SK-N-SH treated with all-trans-retinoic acid at 6 μM for 48 hours (cell line): ENCODE data around the gene PPP1R14B.

ENCODE experiments used
- ATAC-seq: fragments of 200-7000 bp; cut with Tn5 transposase; 3 replicates; pipeline ENCODE4 v1.9.1; 2020; ENCODE audit warnings: mild to moderate bottlenecking, moderate library complexity
- ARNTL ChIP-seq: fragments of 450-650 bp; formaldehyde crosslinking; IDR thresholded peaks from 2 replicates; pipeline ENCODE4 v1.5.0; 2020; ENCODE audit warnings: low read depth, mild to moderate bottlenecking, moderate library complexity, borderline replicate concordance
- CREB5 ChIP-seq: fragments of 250-450 bp; sonication (Bioruptor Pico); IDR thresholded peaks from 2 replicates; pipeline ENCODE4 v1.5.1; 2020; ENCODE audit warnings: low read depth, mild to moderate bottlenecking, moderate library complexity
- CSDC2 ChIP-seq: fragments of 250-450 bp; sonication (Bioruptor Pico); IDR thresholded peaks from 2 replicates; pipeline ENCODE4 v1.5.0; 2020; ENCODE audit warnings: mild to moderate bottlenecking, moderate library complexity
- GLIS3 ChIP-seq: fragments of 250-450 bp; sonication (Bioruptor Pico); IDR thresholded peaks from 2 replicates; pipeline ENCODE4 v1.5.0; 2020; ENCODE audit warnings: mild to moderate bottlenecking, moderate library complexity
- ISL1 ChIP-seq: fragments of 250-450 bp; sonication (Bioruptor Pico); IDR thresholded peaks from 2 replicates; pipeline ENCODE4 v2.1.2; 2022; ENCODE audit warnings: mild to moderate bottlenecking, moderate library complexity
- PATZ1 ChIP-seq: fragments of 250-450 bp; sonication (Bioruptor Pico); IDR thresholded peaks from 2 replicates; pipeline ENCODE4 v1.8.0; 2020; ENCODE audit warnings: mild to moderate bottlenecking, moderate library complexity, borderline replicate concordance
- POU6F1 ChIP-seq: fragments of 250-450 bp; sonication (Bioruptor Pico); IDR thresholded peaks from 2 replicates; pipeline ENCODE4 v1.8.0; 2021; ENCODE audit warnings: low read depth, mild to moderate bottlenecking, moderate library complexity, borderline replicate concordance
- PPARA ChIP-seq: fragments of 250-450 bp; sonication (Bioruptor Pico); IDR thresholded peaks from 2 replicates; pipeline ENCODE4 v1.5.0; 2020; ENCODE audit warnings: mild to moderate bottlenecking, borderline replicate concordance
- RARB ChIP-seq: fragments of 250-450 bp; sonication (Bioruptor Pico); IDR thresholded peaks from 2 replicates; pipeline ENCODE4 v1.8.0; 2021; ENCODE audit warnings: mild to moderate bottlenecking, moderate library complexity
- SNAI2 ChIP-seq: fragments of 250-450 bp; sonication (Bioruptor Pico); IDR thresholded peaks from 2 replicates; pipeline ENCODE4 v1.5.0; 2020; ENCODE audit warnings: mild to moderate bottlenecking, moderate library complexity
- TCF4 ChIP-seq: fragments of 250-450 bp; sonication (Bioruptor Pico); IDR thresholded peaks from 2 replicates; pipeline ENCODE4 v1.8.0; 2021; ENCODE audit warnings: mild to moderate bottlenecking, moderate library complexity, borderline replicate concordance
- TOX ChIP-seq: fragments of 250-450 bp; sonication (Bioruptor Pico); IDR thresholded peaks from 2 replicates; pipeline ENCODE4 v1.8.0; 2021; ENCODE audit warnings: mild to moderate bottlenecking, moderate library complexity, borderline replicate concordance
- ZFP3 ChIP-seq: fragments of 250-450 bp; sonication (Bioruptor Pico); IDR thresholded peaks from 2 replicates; pipeline ENCODE4 v1.5.0; 2020; ENCODE audit warnings: mild to moderate bottlenecking, moderate library complexity
- ZFP30 ChIP-seq: fragments of 450-650 bp; formaldehyde crosslinking; IDR thresholded peaks from 2 replicates; pipeline ENCODE4 v1.5.0; 2022; ENCODE audit warnings: mild to moderate bottlenecking, moderate library complexity
- ZNF565 ChIP-seq: fragments of 450-650 bp; formaldehyde crosslinking; conservative IDR thresholded peaks from 2 replicates; pipeline ENCODE4 v1.5.0; 2020; ENCODE audit warnings: low read depth, mild to moderate bottlenecking, moderate library complexity
- ZNF70 ChIP-seq: fragments of 450-650 bp; formaldehyde crosslinking; IDR thresholded peaks from 2 replicates; pipeline ENCODE4 v1.5.0; 2020; ENCODE audit warnings: mild to moderate bottlenecking, moderate library complexity

The PPP1R14B gene

GRCh38 chr11:64285885-64286800 lies 39.4 kb upstream of the PPP1R14B start:
- no peak for TF ChIP-seq ZNF70 (CRISPR knock-in tag)
- no peak for TF ChIP-seq CREB5 (CRISPR knock-in tag)
- TF ChIP-seq ZFP3 (CRISPR knock-in tag), result no peak
- no peak for TF ChIP-seq PATZ1 (CRISPR knock-in tag)
- TF ChIP-seq, all 23 proteins: peak for 0
- peak; percentile 23 for ATAC-seq

GRCh38 chr11:64284962-64285884 lies 38.5 kb upstream of the PPP1R14B start, which contains the start of gene GPR137:
TSS of gene GPR137 (plus strand) at chr11:64285848. CDS start at chr11:64286525, 677 bp downstream.
- TF ChIP-seq ZFP30 (no peak), SNAI2 (no peak), POU6F1 (no peak), PATZ1 (CRISPR knock-in tag) (peak; percentile 10; the same call in 1 of the 2 replicates), TOX (CRISPR knock-in tag) (no peak), ISL1 (CRISPR knock-in tag) (no peak)

GRCh38 chr11:64284048-64284961 lies 37.6 kb upstream of the PPP1R14B start, which contains the start of gene BAD:
TSS of gene BAD (minus strand) at chr11:64284665. CDS start at chr11:64284368, 297 bp downstream.
- TF ChIP-seq RARB (CRISPR knock-in tag) (no peak), ZFP3 (CRISPR knock-in tag) (no peak), ISL1 (CRISPR knock-in tag) (no peak), ARNTL (CRISPR knock-in tag) (no peak), ZNF565 (CRISPR knock-in tag) (no peak), GLIS3 (CRISPR knock-in tag) (no peak), PPARA (CRISPR knock-in tag) (no peak), TCF4 (CRISPR knock-in tag) (no peak)
- ATAC-seq, result peak; percentile 91

More at GRCh38 chr11:64284962-64285884, 38.5 kb upstream of the PPP1R14B start, which contains the start of gene GPR137:
- ATAC-seq, result peak; percentile 53

- TF ChIP-seq ISL1 (CRISPR knock-in tag), result no peak
- TF ChIP-seq CSDC2 (CRISPR knock-in tag), result no peak
- no peak for TF ChIP-seq ZNF70 (CRISPR knock-in tag)
- TF ChIP-seq ZFP30, result no peak
Measured at GRCh38 chr11:64283092-64283491, 36.3 kb upstream of the PPP1R14B start.

More at GRCh38 chr11:64283092-64283491, 36.3 kb upstream of the PPP1R14B start:
- ATAC-seq, result no peak
